NCI-H524 (cell line): ENCODE data around the gene CNOT3.
A peak's percentile ranks its signal among the peaks of the same experiment; 100 is the strongest.

ENCODE experiments used
- DNase-seq, 2 experiments: peaks; one replicate each; lab custom pipeline; 2025; lab: John Stamatoyannopoulos, UW

The CNOT3 gene

DNA sequence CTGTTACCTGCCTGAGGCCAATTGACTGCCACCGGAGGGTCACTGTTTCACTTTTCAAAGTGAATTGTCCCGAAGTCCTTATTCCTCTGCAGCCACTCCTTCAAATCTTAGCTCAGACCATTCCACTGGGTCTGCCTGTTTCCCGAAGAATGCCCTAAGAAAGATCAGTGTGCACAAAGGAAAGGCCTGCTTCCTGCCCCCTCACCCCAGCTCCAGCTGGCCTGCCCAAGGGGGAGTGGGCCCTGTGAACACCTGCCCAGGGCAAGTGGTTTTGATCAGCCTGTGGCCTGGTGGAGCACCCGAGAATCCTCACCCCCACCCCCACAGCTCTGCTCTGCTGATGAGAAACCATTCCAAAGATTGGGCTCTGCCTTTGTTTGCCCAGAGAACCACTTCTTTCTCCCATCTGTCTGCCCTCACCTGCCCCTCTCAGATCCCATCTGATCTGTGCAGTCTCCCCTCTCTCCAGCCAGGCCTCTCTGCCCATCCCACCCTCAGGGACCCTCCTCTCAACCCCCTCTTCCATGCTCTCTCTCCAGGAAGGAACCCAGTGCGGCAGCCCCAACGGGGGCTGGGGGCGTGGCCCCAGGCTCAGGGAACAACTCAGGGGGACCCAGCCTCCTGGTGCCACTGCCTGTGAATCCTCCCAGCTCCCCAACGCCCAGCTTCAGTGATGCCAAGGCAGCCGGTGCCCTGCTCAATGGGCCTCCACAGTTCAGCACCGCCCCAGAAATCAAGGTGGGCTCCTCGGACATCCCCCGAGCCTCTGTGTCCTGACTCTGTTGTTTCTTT lies 11.7 kb downstream of the CNOT3 start:
- no peak for DNase-seq

GRCh38 chr19:54151362-54152035 lies 13.9 kb downstream of the CNOT3 start:
- DNase-seq, result no peak

GRCh38 chr19:54152267-54152666 lies 14.7 kb downstream of the CNOT3 start:
- DNase-seq, result no peak

GRCh38 chr19:54152878-54153524 lies 15.4 kb downstream of the CNOT3 start:
- DNase-seq, result no peak

DNA sequence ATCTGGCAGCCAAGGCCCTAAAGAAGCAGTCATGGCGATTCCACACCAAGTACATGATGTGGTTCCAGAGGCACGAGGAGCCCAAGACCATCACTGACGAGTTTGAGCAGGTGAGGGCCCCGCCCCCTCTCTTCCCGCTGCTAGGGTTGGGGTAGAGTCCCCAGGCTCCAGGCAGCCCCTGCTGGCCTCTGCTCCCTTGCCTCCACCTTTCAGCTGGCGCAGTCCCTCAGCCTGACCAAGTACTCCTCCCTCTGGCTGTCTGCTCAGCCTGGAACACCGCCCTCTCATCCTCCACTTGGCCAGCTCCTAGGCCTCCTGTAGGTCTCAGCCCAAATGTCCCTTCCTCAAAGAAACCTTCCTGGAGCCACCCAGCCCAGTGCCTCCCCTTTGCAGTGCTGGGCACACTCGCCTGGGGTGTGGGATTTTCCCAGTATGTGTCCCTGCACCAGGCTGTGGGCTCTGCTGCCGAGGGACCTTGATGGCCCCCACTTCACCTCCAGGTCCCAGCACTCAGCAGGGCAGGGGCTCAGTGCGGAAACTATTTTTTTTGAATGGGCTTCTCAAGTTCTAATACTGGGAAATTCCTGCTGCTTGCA lies 16.3 kb downstream of the CNOT3 start:
- DNase-seq, result no peak

GRCh38 chr19:54154603-54155345 lies 17.2 kb downstream of the CNOT3 start:
- no peak for DNase-seq

GRCh38 chr19:54155694-54156093 lies 18.1 kb downstream of the CNOT3 start:
- no peak for DNase-seq

DNA sequence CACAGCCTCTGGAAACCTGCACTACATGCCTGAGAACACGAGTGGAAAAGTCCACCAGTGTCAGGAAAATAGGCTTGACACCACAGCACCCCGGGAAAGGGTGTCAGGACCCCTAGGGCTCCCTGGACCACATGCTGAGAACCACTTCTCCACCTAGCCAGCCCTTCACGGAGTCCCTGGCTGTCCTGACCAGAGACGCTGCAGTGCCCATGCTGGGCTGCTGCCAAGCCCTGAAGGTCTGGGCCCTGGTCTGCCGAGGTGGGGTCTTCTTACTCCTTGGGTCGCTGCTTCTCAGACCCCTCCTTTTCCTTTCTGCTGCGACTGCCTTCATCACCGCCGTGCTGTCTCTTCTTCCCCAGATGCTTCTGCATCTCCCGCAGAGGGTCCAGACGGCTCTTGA lies 18.9 kb downstream of the CNOT3 start:
- DNase-seq, result no peak

DNA sequence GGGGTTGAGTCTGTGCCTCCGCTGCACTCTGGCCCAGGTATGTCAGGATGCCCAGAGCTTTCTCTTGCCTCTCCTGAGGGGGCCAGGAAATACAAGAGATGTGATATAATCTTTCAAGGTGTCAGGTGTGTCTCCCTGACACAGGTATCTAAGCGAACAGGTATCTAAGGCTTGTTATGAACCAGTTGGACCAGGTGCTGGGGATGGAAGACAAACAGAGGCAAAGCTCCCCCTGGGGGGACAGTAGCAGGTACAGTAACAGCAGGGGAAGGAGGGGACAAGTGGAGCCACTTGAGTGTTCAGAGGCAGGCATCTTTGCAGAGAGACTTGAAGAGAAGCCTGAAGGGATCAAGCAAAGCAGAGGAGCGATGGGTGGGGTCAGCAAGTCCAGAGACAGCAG lies 19.4 kb downstream of the CNOT3 start:
- DNase-seq, result no peak

DNA sequence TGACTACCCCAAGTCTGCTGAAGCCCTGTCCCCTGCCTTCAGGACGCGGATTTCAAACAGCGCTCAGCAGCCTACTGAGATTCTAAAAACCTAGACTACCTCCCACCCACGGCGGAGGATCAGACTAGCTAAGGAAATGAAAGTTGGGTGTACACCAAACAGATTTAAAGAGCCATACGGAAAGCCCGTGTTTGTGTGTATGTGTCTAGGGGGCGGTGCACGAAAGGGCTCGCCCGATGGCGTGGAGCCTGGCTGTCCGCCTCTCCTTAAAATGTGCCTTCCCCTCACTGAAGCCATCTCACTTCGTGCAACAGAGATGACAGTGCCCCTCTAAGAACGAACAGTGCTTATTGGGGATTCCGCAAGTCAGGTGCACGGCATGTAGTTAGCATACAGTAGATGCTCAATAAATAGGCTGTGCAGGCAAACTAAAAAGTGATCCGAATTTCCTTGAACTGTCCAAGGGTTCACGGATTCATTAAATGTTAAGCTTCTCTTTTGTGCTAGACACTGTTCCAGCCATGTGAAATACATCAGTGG lies 21.3 kb downstream of the CNOT3 start:
- no peak for DNase-seq

- DNase-seq, result peak; percentile 99 to 100
Observed at GRCh38 chr19:54159352-54160181, 22.0 kb downstream of the CNOT3 start, which contains the start of gene LENG1. TSS of gene LENG1 (minus strand) at chr19:54159721. CDS start at chr19:54159695, 26 bp downstream.

GRCh38 chr19:54160182-54160811 lies 22.7 kb downstream of the CNOT3 start:
- peak; percentile 51 to 55 for DNase-seq

DNA sequence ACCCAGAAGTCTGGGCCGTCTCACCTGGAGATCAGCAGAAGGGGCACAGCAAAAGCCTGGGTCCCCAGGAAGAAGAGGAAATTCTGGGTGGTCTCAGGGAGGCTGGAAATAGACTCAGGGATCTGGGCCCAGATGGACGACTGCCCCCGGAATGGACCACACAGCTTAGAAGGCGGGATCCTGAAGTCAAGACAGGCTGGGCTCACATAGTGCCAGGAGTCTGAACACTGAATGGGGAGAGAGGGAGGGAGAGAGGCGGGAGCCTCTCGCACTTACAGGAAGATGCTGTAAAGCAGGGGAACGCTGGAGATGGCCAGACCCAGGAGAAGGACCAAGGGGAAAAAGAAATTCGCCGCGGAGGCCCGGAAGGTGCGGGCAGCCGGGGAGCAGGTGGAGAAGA lies 23.3 kb downstream of the CNOT3 start:
- no peak for DNase-seq

- DNase-seq, result no peak
Observed at GRCh38 chr19:54162241-54162805, 24.8 kb downstream of the CNOT3 start.

DNA sequence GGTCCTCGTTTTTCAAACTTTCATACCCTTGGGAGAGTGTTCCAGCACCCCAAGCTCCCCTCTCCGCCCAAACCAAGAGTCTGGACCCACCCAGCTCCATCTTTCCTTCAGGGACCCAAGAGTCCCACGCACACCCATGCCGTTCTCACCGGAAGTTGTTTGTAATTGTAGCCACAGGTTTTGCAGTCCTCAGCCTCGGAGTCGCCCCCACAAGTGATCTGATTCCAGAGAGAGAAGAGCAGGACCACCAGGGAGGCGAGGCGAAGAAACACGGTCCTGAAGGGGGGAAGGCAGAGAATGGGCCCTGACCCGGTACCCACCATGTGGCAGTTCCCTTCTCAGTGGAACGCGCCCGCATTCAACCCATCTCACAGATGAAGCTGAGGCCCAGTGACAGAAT lies 25.3 kb downstream of the CNOT3 start:
- no peak for DNase-seq

- no peak for DNase-seq
Observed at GRCh38 chr19:54164369-54165068, 27.0 kb downstream of the CNOT3 start.

DNA sequence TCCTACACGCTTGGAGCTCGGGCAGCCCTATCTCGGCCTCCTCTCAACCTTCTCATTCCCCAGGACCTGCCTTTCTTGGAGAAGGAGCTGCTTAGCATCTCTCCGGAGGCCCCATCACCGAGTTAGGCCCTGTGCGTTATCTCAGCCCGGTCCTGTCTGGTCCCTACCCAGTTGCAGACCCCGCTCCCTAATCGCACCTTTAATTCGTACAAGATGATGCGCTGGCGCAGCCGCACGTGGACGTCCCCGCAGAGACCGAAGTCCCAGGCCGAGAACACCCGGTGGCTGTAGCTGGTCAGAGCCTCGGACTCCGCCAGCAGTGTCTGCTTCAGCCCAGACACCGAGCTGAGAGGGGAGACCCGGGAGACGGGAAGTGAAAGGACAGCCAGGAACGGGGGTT lies 27.7 kb downstream of the CNOT3 start:
- no peak for DNase-seq

GRCh38 chr19:54168174-54168917 lies 30.8 kb downstream of the CNOT3 start:
- DNase-seq, result peak; percentile 65 to 80
